Keratinocyte (primary cell): ENCODE measurements around the gene DSTYK. TPM values are rescaled to one million over a fixed set of nuclear protein-coding genes. Genes with fewer than 3 reads are reported as not detected.

Experiments
- DNase-seq: peaks from one replicate; pipeline ENCODE4 v3.0.0-alpha.2; 2011; ENCODE audit warnings: low read depth, missing footprints, low spot score
- FAIRE-seq: peaks from 2 replicates; lab custom pipeline; 2011; peaks lifted over from hg19 to GRCh38; lab: Jason Lieb, UNC
- H2AFZ ChIP-seq: 2 replicates; pipeline ENCODE4 v1.6.0; 2012; ENCODE audit warnings: low read length, control low read depth, inconsistent platforms; ENCODE audit not compliant: control insufficient read depth
- H3K27ac ChIP-seq: 2 replicates; pipeline ENCODE4 v1.5.1; 2011; ENCODE audit warnings: low read length; ENCODE audit not compliant: control insufficient read depth, insufficient read depth
- H3K27me3 ChIP-seq: 3 replicates; pipeline ENCODE4 v1.6.0; 2011; ENCODE audit warnings: low read length; ENCODE audit not compliant: control insufficient read depth, insufficient read depth; ENCODE audit errors: extremely low read depth
- H3K36me3 ChIP-seq, 2 experiments: 2 replicates in 1 of 2; 3 replicates in 1 of 2; pipeline ENCODE4 v1.5.1; 2011; ENCODE audit warnings: low read length in 2 of 2, mild to moderate bottlenecking in 1 of 2; ENCODE audit not compliant: control insufficient read depth in 2 of 2, insufficient read depth in 2 of 2; ENCODE audit errors: extremely low read depth in 1 of 2
- H3K4me1 ChIP-seq: 3 replicates; pipeline ENCODE4 v1.5.1; 2011; ENCODE audit warnings: low read length; ENCODE audit not compliant: control insufficient read depth, insufficient read depth; ENCODE audit errors: extremely low read depth
- H3K4me2 ChIP-seq: 3 replicates; pipeline ENCODE4 v1.6.0; 2011; ENCODE audit warnings: low read depth, low read length; ENCODE audit not compliant: control insufficient read depth, insufficient read depth; ENCODE audit errors: extremely low read depth
- H3K4me3 ChIP-seq, 3 experiments: fragments of 200-600 bp in 1 of 3; sonication (generic) in 1 of 3; 2 replicates in 2 of 3; 3 replicates in 1 of 3; pipeline ENCODE4 v1.5.1; 2011 to 2016; ENCODE audit warnings: low read length in 3 of 3, mild to moderate bottlenecking in 3 of 3, control low read depth in 2 of 3, inconsistent platforms in 1 of 3, low read depth in 1 of 3, mixed read lengths in 1 of 3, mixed run types in 1 of 3, moderate library complexity in 1 of 3; ENCODE audit not compliant: control insufficient read depth in 2 of 3, insufficient read depth in 2 of 3; ENCODE audit errors: extremely low read depth in 1 of 3
- H3K79me2 ChIP-seq: 2 replicates; pipeline ENCODE4 v1.6.0; 2012; ENCODE audit warnings: low read length; ENCODE audit not compliant: control insufficient read depth, insufficient read depth
- H3K9ac ChIP-seq: 3 replicates; pipeline ENCODE4 v1.6.0; 2011; ENCODE audit warnings: low read length; ENCODE audit not compliant: control insufficient read depth, insufficient read depth; ENCODE audit errors: extremely low read depth
- H3K9me1 ChIP-seq: 3 replicates; pipeline ENCODE4 v1.6.0; 2011; ENCODE audit warnings: low read length; ENCODE audit not compliant: control insufficient read depth, insufficient read depth; ENCODE audit errors: extremely low read depth
- H3K9me3 ChIP-seq: 2 replicates; pipeline ENCODE4 v1.5.1; 2012; ENCODE audit warnings: low read depth, low read length; ENCODE audit not compliant: control insufficient read depth
- H4K20me1 ChIP-seq: 3 replicates; pipeline ENCODE4 v1.6.0; 2011; ENCODE audit warnings: low read length; ENCODE audit not compliant: control insufficient read depth, insufficient read depth; ENCODE audit errors: extremely low read depth
- CTCF ChIP-seq, 3 experiments: IDR thresholded peaks in 1 of 3; conservative IDR thresholded peaks in 1 of 3; optimal IDR thresholded peaks in 1 of 3; 2 replicates in 2 of 3; 3 replicates in 1 of 3; pipeline versions ENCODE3 to v1.5.1; 2011; ENCODE audit warnings: low read length in 3 of 3, mild to moderate bottlenecking in 3 of 3, moderate library complexity in 2 of 3, control low read depth in 1 of 3, inconsistent platforms in 1 of 3; ENCODE audit not compliant: insufficient read depth in 2 of 3; ENCODE audit errors: extremely low read depth in 1 of 3
- EZH2 ChIP-seq: IDR thresholded peaks from one replicate; pipeline ENCODE4 v1.6.1; 2012; ENCODE audit warnings: inconsistent platforms, mild to moderate bottlenecking, low read length, moderate library complexity
- dilution Hi-C: fragments of 300-500 bp; cut with MboI; formaldehyde crosslinking; loops from one replicate; pipeline ENCODE4 v1.7.0; 2020; ENCODE audit warnings: low sequenced_read_pairs; ENCODE audit not compliant: extremely low pct_ligation_motif_present
- polyA plus RNA-seq, 5 experiments: library from polyadenylated mRNA; depleted of rRNA in 3 of 5; stranded (reverse) in 3 of 5; stranded (forward) in 1 of 5; unstranded in 1 of 5; fragments of >200 nt; gene quantifications; 1 replicate in 1 of 5; 2 replicates in 3 of 5; 3 replicates in 1 of 5; pipeline versions ENCODE4 v1.2.1 to v1.2.3, GENCODE V29; 2011 to 2012; ENCODE audit warnings: missing spikeins in 2 of 5, low read depth in 1 of 5, low replicate concordance in 1 of 5

DSTYK gene
- polyA plus RNA-seq, 1 donor (not counting 4 experiments of a cell fraction or from before 2014, with no cell fraction given): 7.6 TPM

DNA sequence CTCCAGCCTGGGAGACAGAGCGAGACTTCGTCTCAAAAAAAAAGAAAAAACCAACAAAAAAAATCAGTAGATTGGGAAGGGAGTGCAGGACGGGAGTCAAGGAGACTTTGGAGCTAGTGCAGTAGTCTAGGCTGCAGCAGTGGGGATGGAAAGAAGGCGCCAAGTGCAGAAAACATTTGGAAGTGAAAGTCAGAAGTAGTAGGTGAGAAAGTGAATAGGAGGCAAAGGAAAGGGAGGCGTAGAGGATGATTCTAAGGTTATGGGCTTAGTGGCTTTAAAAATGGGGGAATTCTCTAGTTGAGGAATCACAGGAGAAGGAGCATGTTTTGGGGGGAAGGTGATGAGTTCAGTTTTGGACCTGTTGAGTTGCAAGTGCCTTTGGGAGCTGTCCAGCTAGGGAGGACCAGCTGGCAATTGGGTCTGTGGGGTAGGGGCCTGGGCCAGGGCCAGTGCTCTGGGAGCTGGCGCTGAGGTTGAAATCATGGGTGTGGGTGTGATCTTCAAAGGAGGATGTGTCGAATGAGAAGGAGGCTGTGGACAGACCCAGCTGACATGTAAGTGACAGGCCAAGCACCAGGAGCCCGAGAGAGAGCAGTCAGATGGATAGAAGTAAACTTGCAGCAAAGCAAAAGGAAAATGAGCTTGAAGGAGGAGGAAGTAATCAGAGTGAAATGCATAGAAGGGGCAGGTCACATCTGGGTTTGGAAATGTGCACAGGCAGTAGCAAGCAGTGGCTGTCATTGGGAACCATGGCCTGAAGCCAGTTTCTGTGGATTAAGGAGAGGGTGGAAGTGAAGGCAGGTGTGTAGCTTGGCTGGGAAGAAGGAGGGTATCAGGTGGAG lies 32.1 kb upstream of the DSTYK start:
- FAIRE-seq: no peak

DNA sequence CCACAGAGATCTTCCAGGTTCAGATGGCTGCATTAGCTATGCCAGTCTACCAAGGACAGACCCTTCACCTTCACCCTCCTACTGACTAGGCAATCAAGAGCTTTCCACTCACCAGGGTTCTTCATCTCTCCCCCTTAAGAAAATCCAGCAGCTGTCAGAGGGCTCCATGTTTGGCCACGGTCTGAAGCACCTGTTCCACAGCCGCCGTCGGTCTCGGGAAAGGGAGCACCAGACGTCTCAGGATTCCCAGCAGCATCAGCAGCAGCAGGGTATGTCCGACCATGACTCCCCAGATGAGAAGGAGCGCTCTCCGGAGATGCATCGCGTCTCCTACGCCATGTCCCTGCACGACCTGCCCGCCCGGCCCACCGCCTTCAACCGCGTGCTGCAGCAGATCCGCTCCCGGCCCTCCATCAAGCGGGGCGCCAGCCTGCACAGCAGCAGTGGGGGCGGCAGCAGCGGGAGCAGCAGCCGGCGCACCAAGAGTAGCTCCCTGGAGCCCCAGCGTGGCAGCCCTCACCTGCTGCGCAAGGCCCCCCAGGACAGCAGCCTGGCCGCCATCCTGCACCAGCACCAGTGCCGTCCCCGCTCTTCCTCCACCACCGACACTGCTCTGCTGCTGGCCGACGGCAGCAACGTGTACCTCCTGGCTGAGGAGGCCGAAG lies 30.0 kb upstream of the DSTYK start:
- FAIRE-seq (no peak), DNase-seq (no peak)
- Histone ChIP-seq H3K79me2 (no peaks in the 10 kb centered on the region), H3K9ac (no peak overlapping the region), H3K4me3 (no peak overlapping the region), H3K9me1 (no peaks in the 10 kb centered on the region), H3K9me3 (no peaks in the 10 kb centered on the region), H4K20me1 (no peaks in the 10 kb centered on the region), H3K27ac (no peak overlapping the region), H3K4me2 (no peak overlapping the region), H3K36me3 (no peaks in the 10 kb centered on the region), H3K27me3 (peaks cover 4% of the 10 kb centered on the region), H3K4me1 (no peaks in the 10 kb centered on the region), H2AFZ (no peak overlapping the region)
- TF ChIP-seq EZH2 (no peak), CTCF (optimal IDR thresholded peaks at IDR 0.05 in 1 of 3, IDR thresholded peaks at IDR 0.05 in 1 of 3, conservative IDR thresholded peaks at IDR 0.05 in 1 of 3; ENCODE audit: extremely low read depth in 1 of 3, insufficient read depth in 2 of 3, low read length in 3 of 3) (no peak)
- dilution Hi-C loops: no loop called here

More for the DNA sequence above, 32.1 kb upstream of the DSTYK start:
- H4K20me1 ChIP-seq: no peaks in the 10 kb centered on the region
- no peaks in the 10 kb centered on the region for H3K36me3 ChIP-seq
- no peaks in the 10 kb centered on the region for H3K9me1 ChIP-seq
- H3K9ac ChIP-seq: no peak overlapping the region
- no peak overlapping the region for H3K27ac ChIP-seq
- H3K4me2 ChIP-seq: no peak overlapping the region
- H3K27me3 ChIP-seq: no peaks in the 10 kb centered on the region
- H2AFZ ChIP-seq: no peak overlapping the region
- TF ChIP-seq EZH2: no peak
- no peak for TF ChIP-seq CTCF (optimal IDR thresholded peaks at IDR 0.05 in 1 of 3, IDR thresholded peaks at IDR 0.05 in 1 of 3, conservative IDR thresholded peaks at IDR 0.05 in 1 of 3; ENCODE audit: extremely low read depth in 1 of 3, insufficient read depth in 2 of 3, low read length in 3 of 3)
- dilution Hi-C loops: no loop called here
- no peaks in the 10 kb centered on the region for H3K9me3 ChIP-seq
- H3K79me2 ChIP-seq: no peaks in the 10 kb centered on the region
- no peak for DNase-seq
- H3K4me1 ChIP-seq: no peaks in the 10 kb centered on the region
- no peak overlapping the region for H3K4me3 ChIP-seq
